Hepatic stellate cell (primary cell): ENCODE results near the gene ILDR1.

Source experiments
- DNase-seq: peaks from one replicate; pipeline ENCODE4 v3.0.0; 2011; ENCODE audit warnings: low spot score

The ILDR1 gene

DNA sequence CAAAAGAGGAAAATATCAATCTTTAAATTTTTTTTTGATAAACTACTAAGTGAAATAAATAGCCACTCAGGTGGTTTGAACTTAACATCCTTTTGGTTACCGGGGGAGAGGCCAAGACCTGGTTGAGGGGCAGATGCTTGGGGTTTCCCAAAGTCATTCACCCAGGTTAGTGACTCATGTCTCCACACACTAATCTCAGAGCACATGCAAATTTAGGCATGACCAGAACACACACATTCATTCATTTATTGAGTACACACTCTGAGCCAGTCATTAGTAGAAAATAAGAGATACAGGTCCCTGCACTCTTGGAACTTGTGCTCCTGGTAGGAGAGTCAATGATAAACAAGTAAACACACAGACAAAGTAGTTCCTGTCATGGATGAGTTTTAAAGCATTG, 7.3 kb downstream of the ILDR1 start:
- DNase-seq, result no peak

DNA sequence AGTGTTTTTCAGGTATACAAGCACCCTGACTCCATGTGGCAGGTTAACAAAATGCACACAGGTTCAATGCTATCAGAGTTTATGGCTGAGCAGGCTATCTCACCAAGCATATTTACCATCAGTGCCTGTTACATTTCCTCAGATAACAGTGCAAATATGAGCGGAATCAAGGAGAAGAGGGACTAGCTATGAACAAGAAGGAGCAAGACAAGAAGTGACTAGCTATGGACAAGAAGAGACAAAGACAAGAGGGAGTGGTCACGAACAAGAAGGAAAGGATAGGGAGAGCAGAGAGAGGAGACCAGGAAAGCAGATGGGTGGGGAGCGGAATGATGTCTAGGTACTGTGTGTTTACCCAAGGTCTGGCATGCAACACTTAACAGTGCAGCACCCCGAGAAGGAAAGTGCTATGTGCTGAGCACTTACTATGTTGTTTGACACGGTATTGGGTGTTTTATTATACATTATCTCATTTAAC, 8.6 kb downstream of the ILDR1 start:
- no peak for DNase-seq

DNA sequence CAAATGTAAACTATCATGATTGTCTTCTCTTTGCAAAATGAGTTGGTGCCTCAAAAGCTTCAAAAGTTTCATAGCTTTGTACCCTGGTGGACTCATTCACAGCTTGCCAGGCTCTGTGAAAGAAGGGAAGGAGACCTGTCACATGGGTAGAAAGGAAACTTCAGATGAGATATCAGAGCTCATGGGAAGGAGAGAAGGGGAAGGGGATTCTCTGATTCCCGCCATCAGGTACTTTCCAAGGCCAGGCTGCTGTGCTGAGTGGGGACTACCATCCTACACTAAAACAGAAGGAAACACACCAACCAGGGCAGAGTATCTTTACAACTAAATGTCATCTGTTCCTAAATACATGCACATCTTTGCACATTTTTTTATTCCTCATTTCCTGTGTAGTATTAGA, 9.2 kb downstream of the ILDR1 start:
- DNase-seq, result no peak

DNA sequence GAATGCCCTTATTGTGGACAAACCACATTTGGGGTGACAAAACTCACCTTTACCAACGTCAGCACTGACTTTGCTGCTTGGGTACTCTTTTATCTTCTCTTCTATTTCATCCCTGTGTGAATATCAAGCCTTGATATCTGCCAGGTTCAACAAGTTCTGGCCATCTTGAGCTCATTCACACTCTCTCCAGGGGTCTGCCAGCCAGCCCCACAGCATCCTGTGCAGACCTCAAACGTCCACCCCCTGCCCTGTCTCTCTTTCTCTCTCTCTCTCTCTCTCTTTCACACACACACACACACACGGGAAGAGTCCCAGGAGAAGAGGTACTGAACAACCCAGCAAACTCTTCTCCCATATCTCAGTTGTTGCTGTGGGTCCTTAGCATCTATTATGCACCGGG, 10.7 kb downstream of the ILDR1 start:
- DNase-seq, result no peak

DNA sequence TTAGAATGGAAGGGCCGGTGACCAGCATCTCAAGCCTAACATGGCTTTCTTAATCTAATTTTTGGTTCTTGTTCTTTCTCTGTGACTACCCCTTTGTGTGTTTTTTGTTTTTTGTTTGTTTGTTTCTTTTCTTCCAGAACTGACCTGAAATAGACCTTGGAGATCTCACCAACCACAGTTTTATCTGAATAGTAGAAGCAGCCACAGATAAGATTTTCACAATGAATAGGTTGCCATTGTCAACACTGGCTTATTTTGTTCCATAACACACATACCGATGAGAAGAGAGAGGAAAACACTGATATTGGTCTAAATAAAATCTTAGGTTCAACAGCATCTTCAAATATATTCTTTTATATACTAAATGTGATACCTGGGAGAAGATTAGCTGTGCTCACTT, 11.5 kb downstream of the ILDR1 start:
- no peak for DNase-seq

GRCh38 chr3:122008166-122008565, 13.9 kb downstream of the ILDR1 start:
- DNase-seq, result no peak

DNA sequence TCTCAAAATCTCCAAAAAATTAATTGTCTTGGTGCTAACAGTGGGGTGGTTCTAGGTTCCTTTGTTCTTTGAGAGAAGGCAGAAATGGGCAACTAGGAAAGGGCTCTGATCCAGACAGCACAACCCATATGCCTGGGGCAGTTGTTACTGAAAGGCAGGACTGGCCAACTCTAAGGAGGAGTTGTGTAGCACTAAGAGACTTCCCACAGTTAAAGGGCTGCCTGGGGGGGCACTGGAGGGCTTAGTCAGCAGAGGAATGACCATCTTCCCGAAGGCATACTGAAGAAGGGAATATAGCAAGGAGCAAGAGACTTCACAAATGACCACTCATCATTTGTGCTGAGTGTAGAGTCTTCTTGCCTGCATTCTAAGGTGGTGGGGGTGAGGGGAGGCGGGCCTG, 15.8 kb downstream of the ILDR1 start:
- no peak for DNase-seq

- no peak for DNase-seq
These were observed 17.0 kb downstream of the ILDR1 start for GRCh38 chr3:122004991-122005565.

GRCh38 chr3:122004107-122004506, 17.9 kb downstream of the ILDR1 start:
- DNase-seq, result no peak

DNA sequence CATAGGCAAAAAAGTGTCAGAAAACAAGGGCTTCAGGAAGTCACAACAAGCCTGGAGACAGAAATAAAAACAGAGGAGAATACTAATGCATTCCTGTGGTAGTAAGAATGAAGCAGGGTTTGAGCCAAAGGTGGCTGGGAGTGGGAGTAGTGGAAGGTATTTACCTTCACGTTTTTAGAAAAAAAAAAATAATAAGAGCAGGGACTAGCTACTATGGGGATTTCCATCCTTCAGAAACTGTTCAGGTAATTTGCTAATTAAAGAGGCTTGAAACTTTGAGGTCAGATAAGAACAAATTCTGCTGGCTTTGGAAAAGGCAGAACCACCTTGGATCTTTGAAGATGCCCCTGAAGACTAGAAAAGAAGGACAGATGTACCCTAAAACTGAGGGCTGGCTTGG, 18.4 kb downstream of the ILDR1 start:
- no peak for DNase-seq

- DNase-seq, result no peak
These were observed 18.9 kb downstream of the ILDR1 start for GRCh38 chr3:122003112-122003511.

DNA sequence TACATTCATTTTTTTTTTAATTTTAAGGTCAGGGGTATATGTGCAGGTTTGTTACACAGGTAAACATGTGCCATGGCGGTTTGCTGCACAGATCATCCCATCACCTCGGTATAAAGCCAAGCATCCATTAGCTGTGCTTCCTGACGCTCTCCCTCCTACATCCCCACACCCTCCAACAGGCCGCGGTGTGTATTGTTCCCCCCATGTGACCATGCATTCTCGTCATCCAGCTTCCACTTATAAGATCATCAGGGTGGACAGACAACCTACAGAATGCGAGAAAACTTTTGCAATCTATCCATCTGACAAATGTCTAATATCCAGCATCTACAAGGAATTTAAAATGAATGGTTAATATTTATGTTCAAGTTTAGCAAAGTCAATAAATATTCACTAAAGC, 19.4 kb downstream of the ILDR1 start:
- no peak for DNase-seq

GRCh38 chr3:122001892-122002291, 20.2 kb downstream of the ILDR1 start:
- DNase-seq, result no peak

DNA sequence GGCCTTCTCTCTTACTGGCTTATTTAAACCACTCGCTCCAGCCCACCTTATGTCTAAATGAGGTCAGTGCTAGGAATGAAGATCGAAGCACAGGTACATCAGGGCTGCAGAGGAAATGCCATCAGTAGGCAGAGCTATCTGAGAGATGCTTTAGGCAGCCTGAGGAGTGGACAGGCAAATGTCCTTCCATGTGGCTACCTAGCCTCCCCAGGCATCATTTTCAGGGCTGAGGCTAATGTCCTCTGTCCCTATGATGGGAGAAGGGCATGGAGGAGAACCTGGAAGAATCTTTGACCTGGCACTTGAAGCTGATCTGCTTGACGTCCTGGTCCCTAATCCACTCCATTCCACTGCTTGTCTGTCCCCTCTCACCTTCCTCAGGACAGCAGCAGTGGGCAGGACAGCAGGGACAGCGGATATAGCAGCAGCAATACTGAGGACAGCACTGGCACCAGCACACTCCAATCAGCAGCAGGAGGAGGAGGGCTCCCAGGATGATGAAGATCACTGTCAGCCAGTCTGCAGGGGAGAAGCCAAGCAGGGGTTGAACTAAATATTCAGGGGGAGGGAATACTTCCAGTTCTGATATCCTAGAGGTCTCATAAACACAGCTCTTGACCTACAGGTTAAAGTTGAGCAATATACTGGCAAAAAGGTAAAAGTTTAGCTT, 21.0 kb downstream of the ILDR1 start:
- peak; percentile 16 for DNase-seq

- DNase-seq, result no peak
These were observed 22.1 kb downstream of the ILDR1 start for GRCh38 chr3:121999931-122000330.

DNA sequence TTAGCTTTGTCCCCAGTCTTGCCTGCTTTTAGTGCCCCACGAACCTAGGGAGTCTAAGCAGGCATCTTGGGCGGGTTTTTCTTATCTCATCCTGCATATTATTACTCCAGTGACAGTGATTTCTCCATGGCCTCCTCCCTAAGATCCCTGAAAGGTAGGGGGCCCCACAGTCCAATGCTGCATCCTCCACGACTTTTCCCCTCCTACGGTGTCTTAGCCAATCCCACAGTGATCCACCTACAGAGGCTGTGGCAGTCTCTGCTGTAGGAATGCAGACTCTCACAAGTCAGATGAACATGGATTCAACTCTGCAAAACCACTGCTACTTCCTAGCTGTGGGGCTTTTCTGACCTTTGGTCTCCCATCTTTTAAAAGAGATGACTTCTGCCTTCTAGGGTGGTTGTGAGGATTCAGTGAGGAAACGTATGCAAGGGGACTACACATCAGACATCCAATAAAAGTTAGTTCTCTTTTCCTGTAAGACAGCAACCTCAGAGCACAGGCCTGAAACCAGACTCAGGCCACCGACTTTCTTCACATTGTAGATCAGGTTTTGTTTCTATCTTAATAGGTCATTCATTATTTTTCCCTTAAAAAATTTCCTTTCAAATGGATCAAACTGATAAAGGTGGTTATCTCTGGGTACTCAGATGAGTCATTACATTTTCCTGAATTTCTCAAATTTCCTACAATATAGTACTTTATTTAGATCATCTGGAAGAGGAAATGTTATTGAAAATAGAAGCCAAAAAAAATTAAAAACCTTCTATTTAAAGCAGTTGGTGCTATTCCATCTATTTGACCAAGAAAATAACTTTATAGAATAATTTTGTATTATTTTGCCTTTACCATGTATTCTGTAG, 23.2 kb downstream of the ILDR1 start:
- no peak for DNase-seq

- DNase-seq, result peak; percentile 17
These were observed 23.9 kb downstream of the ILDR1 start for GRCh38 chr3:121998030-121998580.

GRCh38 chr3:121997372-121997771, 24.7 kb downstream of the ILDR1 start:
- DNase-seq, result no peak

DNA sequence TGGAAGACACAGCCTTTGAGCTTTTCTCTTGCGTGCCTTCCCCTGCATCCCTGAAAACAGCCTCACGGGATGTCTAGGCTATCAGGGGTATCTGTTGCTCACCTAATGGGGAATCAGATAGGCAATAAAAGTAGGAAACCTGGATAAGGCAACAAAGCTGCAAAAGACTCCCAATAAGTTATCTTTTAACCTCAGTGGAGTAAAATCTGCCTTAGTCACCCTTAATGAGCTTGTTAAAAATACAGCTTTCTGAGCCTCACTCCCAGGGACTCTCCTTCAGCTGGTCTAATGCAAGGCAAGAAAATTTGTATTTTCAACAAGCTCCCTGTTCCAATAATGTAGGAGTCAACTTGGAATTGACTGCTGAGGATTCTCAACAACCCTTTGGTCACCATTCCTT, 25.6 kb downstream of the ILDR1 start:
- no peak for DNase-seq

DNA sequence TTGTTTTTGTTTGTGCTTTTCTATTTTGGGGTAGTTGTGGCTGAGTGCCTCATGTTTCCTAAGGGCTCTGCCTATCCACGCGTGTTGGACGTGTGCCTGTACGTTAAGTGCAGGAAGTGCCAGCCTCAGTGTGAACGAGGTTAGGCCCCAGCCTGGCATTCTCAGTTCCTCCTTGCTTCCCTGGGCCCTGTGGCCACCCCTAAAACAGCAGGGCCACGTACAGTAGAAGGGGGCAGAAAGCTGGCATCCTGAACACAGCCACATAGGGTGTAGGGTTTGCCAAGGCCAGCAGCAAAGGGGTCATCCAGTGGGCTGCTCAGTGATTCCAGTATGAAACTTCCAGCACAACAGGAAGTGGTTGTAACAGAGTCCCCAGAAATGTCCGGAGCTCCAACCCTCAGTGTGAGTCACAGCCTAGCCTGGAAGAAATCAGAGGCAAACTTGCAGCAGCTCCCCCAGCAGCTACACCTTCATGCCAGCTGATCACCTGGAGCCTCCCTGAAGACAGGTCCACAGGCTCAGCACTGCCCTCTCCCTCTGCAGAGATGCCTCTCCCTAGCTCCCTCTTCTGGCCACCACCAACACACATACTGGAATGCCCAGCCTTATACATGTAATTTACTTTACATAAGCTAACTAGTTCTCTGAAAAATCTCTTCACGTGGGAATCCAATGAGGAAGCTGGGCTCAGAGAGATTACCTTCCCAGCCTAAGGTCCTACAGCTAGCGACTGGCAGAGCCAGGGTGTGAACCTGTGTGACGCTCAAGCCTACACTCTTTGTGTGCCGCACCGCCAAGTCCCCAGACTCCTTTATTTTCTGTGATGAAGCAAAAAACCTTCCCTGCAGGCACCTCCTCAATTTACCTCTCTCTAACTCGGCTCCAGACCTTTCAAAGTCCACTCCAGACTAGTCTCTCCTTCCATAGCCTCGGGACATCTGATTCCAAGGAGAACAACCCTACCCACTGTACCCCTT, 26.6 kb downstream of the ILDR1 start:
- DNase-seq, result peak; percentile 51

- no peak for DNase-seq
These were observed 27.5 kb downstream of the ILDR1 start for GRCh38 chr3:121994551-121994950.
